ENCODE data around the gene KCNK3. TPM values are rescaled to one million over a fixed set of nuclear protein-coding genes. Genes with fewer than 3 reads are reported as not detected.
"Not testable (repeated sequence)": the region's sequence is repeated elsewhere in the genome, so short reads cannot be mapped to it uniquely, and the experiment has no call there.

Gene KCNK3
- total RNA-seq, 2 donors from 2014 or later: not detected

- ATAC-seq: no peak
- DNase-seq: no peak
- Mint-ChIP-seq H3K27me3 (no peaks in the 10 kb centered on the region), H3K4me1 (no peaks in the 10 kb centered on the region), H3K36me3 (ENCODE audit: low read depth) (no peaks in the 10 kb centered on the region), H3K4me3 (no peak overlapping the region), H3K27ac (no peak overlapping the region)
- no peaks in the 10 kb centered on the region for H3K9me3 ChIP-seq (ENCODE audit: control insufficient read depth, low read length, poor library complexity, severe bottlenecking)
These were observed 62.6 kb downstream of the KCNK3 start for GRCh38 chr2:26754972-26755670.

GRCh38 chr2:26756337-26756736 is 63.8 kb downstream of the KCNK3 start:
- Mint-ChIP-seq H3K4me3 (no peak overlapping the region), H3K27me3 (no peaks in the 10 kb centered on the region), H3K27ac (no peak overlapping the region), H3K4me1 (no peaks in the 10 kb centered on the region), H3K36me3 (ENCODE audit: low read depth) (no peaks in the 10 kb centered on the region)
- ATAC-seq (no peak), DNase-seq (no peak)
- no peaks in the 10 kb centered on the region for H3K9me3 ChIP-seq (ENCODE audit: control insufficient read depth, low read length, poor library complexity, severe bottlenecking)

GRCh38 chr2:26757873-26758789 is 65.6 kb downstream of the KCNK3 start:
- ATAC-seq (no peak), DNase-seq (no peak)
- no peaks in the 10 kb centered on the region for H3K4me1 Mint-ChIP-seq
- no peaks in the 10 kb centered on the region for H3K36me3 Mint-ChIP-seq (ENCODE audit: low read depth)
- no peaks in the 10 kb centered on the region for H3K27me3 Mint-ChIP-seq
- H3K9me3 ChIP-seq (ENCODE audit: control insufficient read depth, low read length, poor library complexity, severe bottlenecking): no peaks in the 10 kb centered on the region
- no peak overlapping the region for H3K4me3 Mint-ChIP-seq
- no peak overlapping the region for H3K27ac Mint-ChIP-seq

- Mint-ChIP-seq H3K4me3 (no peak overlapping the region), H3K4me1 (peaks cover 3% of the 10 kb centered on the region), H3K27ac (no peak overlapping the region), H3K36me3 (ENCODE audit: low read depth) (no peaks in the 10 kb centered on the region), H3K27me3 (no peaks in the 10 kb centered on the region)
- no peaks in the 10 kb centered on the region for H3K9me3 ChIP-seq (ENCODE audit: control insufficient read depth, low read length, poor library complexity, severe bottlenecking)
- ATAC-seq: no peak
- no peak for DNase-seq
These were observed 66.3 kb downstream of the KCNK3 start for GRCh38 chr2:26758790-26759321.

GRCh38 chr2:26759845-26760244 is 67.3 kb downstream of the KCNK3 start:
- H3K4me1 Mint-ChIP-seq: peaks cover 7% of the 10 kb centered on the region
- no peaks in the 10 kb centered on the region for H3K9me3 ChIP-seq (ENCODE audit: control insufficient read depth, low read length, poor library complexity, severe bottlenecking)
- no peak overlapping the region for H3K27ac Mint-ChIP-seq
- DNase-seq: no peak
- no peaks in the 10 kb centered on the region for H3K36me3 Mint-ChIP-seq (ENCODE audit: low read depth)
- no peak for ATAC-seq
- no peak overlapping the region for H3K4me3 Mint-ChIP-seq
- H3K27me3 Mint-ChIP-seq: no peaks in the 10 kb centered on the region

GRCh38 chr2:26760991-26761390 is 68.5 kb downstream of the KCNK3 start:
- not testable (repeated sequence) for DNase-seq; H3K36me3 Mint-ChIP-seq (ENCODE audit: low read depth); ATAC-seq; H3K27ac Mint-ChIP-seq; H3K4me3 Mint-ChIP-seq; H3K27me3 Mint-ChIP-seq; H3K9me3 ChIP-seq (ENCODE audit: control insufficient read depth, low read length, poor library complexity, severe bottlenecking)
- H3K4me1 Mint-ChIP-seq: peaks cover 17% of the 10 kb centered on the region

- Mint-ChIP-seq H3K27me3 (no peaks in the 10 kb centered on the region), H3K4me3 (peak overlapping the region; percentile 94), H3K4me1 (peaks cover 22% of the 10 kb centered on the region), H3K27ac (no peak overlapping the region), H3K36me3 (ENCODE audit: low read depth) (no peaks in the 10 kb centered on the region)
- H3K9me3 ChIP-seq (ENCODE audit: control insufficient read depth, low read length, poor library complexity, severe bottlenecking): no peaks in the 10 kb centered on the region
- no peak for DNase-seq
- ATAC-seq: no peak
These were observed 70.5 kb downstream of the KCNK3 start for GRCh38 chr2:26763019-26763418.

- peak within 1 kb of the TSS; percentile 96 for H3K27ac Mint-ChIP-seq
- peak within 1 kb of the TSS; percentile 94 for H3K4me3 Mint-ChIP-seq
- H3K36me3 Mint-ChIP-seq (ENCODE audit: low read depth): no peaks in the 10 kb centered on the region
- ATAC-seq (peak; percentile 96), DNase-seq (peak; percentile 77 to 86 (median 81))
- no peaks in the 10 kb centered on the region for H3K9me3 ChIP-seq (ENCODE audit: control insufficient read depth, low read length, poor library complexity, severe bottlenecking)
- H3K4me1 Mint-ChIP-seq: peaks cover 28% of the 10 kb centered on the region
- H3K27me3 Mint-ChIP-seq: no peaks in the 10 kb centered on the region
These were observed 71.8 kb downstream of the KCNK3 start, which contains the start of gene SLC35F6 for GRCh38 chr2:26764078-26764887. Gene SLC35F6 (plus strand): TSS chr2:26764284. CDS start chr2:26764350, 66 bp downstream.

GRCh38 chr2:26764906-26765305 is 72.4 kb downstream of the KCNK3 start:
- Mint-ChIP-seq H3K27me3 (no peaks in the 10 kb centered on the region), H3K4me1 (peaks cover 29% of the 10 kb centered on the region), H3K27ac (peak overlapping the region; percentile 96), H3K4me3 (peak overlapping the region; percentile 94), H3K36me3 (ENCODE audit: low read depth) (no peaks in the 10 kb centered on the region)
- no peaks in the 10 kb centered on the region for H3K9me3 ChIP-seq (ENCODE audit: control insufficient read depth, low read length, poor library complexity, severe bottlenecking)
- DNase-seq (no peak), ATAC-seq (no peak)

GRCh38 chr2:26765475-26766200 is 73.1 kb downstream of the KCNK3 start:
- Mint-ChIP-seq H3K36me3 (ENCODE audit: low read depth) (no peaks in the 10 kb centered on the region), H3K4me1 (peaks cover 29% of the 10 kb centered on the region), H3K27me3 (no peaks in the 10 kb centered on the region), H3K4me3 (peak overlapping the region; percentile 94), H3K27ac (peak overlapping the region; percentile 96)
- ATAC-seq: no peak
- no peaks in the 10 kb centered on the region for H3K9me3 ChIP-seq (ENCODE audit: control insufficient read depth, low read length, poor library complexity, severe bottlenecking)
- DNase-seq: no peak

- H3K36me3 Mint-ChIP-seq (ENCODE audit: low read depth): no peaks in the 10 kb centered on the region
- H3K4me1 Mint-ChIP-seq: peaks cover 37% of the 10 kb centered on the region
- no peak overlapping the region for H3K4me3 Mint-ChIP-seq
- DNase-seq: no peak
- no peaks in the 10 kb centered on the region for H3K27me3 Mint-ChIP-seq
- ATAC-seq: no peak
- peak overlapping the region; percentile 19 for H3K27ac Mint-ChIP-seq
- H3K9me3 ChIP-seq (ENCODE audit: control insufficient read depth, low read length, poor library complexity, severe bottlenecking): no peaks in the 10 kb centered on the region
These were observed 74.6 kb downstream of the KCNK3 start for GRCh38 chr2:26767129-26767528.

GRCh38 chr2:26767894-26768487 is 75.5 kb downstream of the KCNK3 start:
- no peak for DNase-seq
- H3K9me3 ChIP-seq (ENCODE audit: control insufficient read depth, low read length, poor library complexity, severe bottlenecking): no peaks in the 10 kb centered on the region
- H3K27me3 Mint-ChIP-seq: no peaks in the 10 kb centered on the region
- no peak overlapping the region for H3K27ac Mint-ChIP-seq
- H3K4me3 Mint-ChIP-seq: no peak overlapping the region
- ATAC-seq: no peak
- no peaks in the 10 kb centered on the region for H3K36me3 Mint-ChIP-seq (ENCODE audit: low read depth)
- H3K4me1 Mint-ChIP-seq: peaks cover 44% of the 10 kb centered on the region
